Neuronal stem cell (in vitro differentiated cells): ENCODE results near the gene TLL2.

Source experiments
- DNase-seq: peaks from one replicate; pipeline ENCODE4 v3.0.0-alpha.2; 2013; ENCODE audit warnings: low spot score
- H2AFZ ChIP-seq: one replicate; pipeline ENCODE4 v1.6.1; 2013; ENCODE audit warnings: mild to moderate bottlenecking, low read length, inconsistent platforms
- H2AK5ac ChIP-seq: 2 replicates; pipeline ENCODE4 v1.6.1; 2013; ENCODE audit warnings: low read depth, mild to moderate bottlenecking, inconsistent platforms, low read length, moderate library complexity, mixed read lengths
- H2BK120ac ChIP-seq: 2 replicates; pipeline ENCODE4 v1.6.1; 2013; ENCODE audit warnings: low read depth, mild to moderate bottlenecking, inconsistent platforms, low read length, moderate library complexity, mixed read lengths
- H2BK12ac ChIP-seq: one replicate; pipeline ENCODE4 v1.6.1; 2013; ENCODE audit warnings: low read length, inconsistent platforms
- H2BK15ac ChIP-seq: 2 replicates; pipeline ENCODE4 v1.6.1; 2013; ENCODE audit warnings: mild to moderate bottlenecking, low read length, inconsistent platforms, mixed read lengths
- H2BK5ac ChIP-seq: one replicate; pipeline ENCODE4 v1.6.1; 2013; ENCODE audit warnings: inconsistent platforms, mild to moderate bottlenecking, low read length, moderate library complexity
- H3K14ac ChIP-seq: one replicate; pipeline ENCODE4 v1.6.1; 2013; ENCODE audit warnings: low read length, inconsistent platforms
- H3K18ac ChIP-seq: 2 replicates; pipeline ENCODE4 v1.6.1; 2013; ENCODE audit warnings: low read length, inconsistent platforms
- H3K23ac ChIP-seq: 2 replicates; pipeline ENCODE4 v1.6.1; 2013; ENCODE audit warnings: low read depth, mild to moderate bottlenecking, mixed read lengths, low read length, inconsistent platforms; ENCODE audit not compliant: poor library complexity
- H3K27ac ChIP-seq: replicated peaks from 3 replicates; pipeline ENCODE4 v1.5.1; 2013; ENCODE audit warnings: low read length, inconsistent platforms
- H3K27me3 ChIP-seq, 3 experiments: 2 replicates each; pipeline ENCODE4 v1.6.1; 2013; ENCODE audit warnings: low read length in 3 of 3, mild to moderate bottlenecking in 2 of 3, inconsistent platforms in 1 of 3, low read depth in 1 of 3, mixed read lengths in 1 of 3, moderate library complexity in 1 of 3; ENCODE audit not compliant: control insufficient read depth in 3 of 3, insufficient read depth in 3 of 3
- H3K36me3 ChIP-seq, 2 donors: replicated peaks in 1 of 2; 2 replicates each; pipeline ENCODE4 v1.6.1; 2013; ENCODE audit warnings: low read length in 2 of 2; ENCODE audit not compliant: control insufficient read depth in 2 of 2, insufficient read depth in 2 of 2
- H3K4ac ChIP-seq: 2 replicates; pipeline ENCODE4 v1.6.1; 2013; ENCODE audit warnings: inconsistent platforms, mild to moderate bottlenecking, low read length, moderate library complexity
- H3K4me1 ChIP-seq, 2 donors: 1 replicate in 1 of 2; 2 replicates in 1 of 2; pipeline ENCODE4 v1.6.1; 2013; ENCODE audit warnings: low read length in 2 of 2, low read depth in 1 of 2; ENCODE audit not compliant: control insufficient read depth in 2 of 2, insufficient read depth in 1 of 2
- H3K4me2 ChIP-seq: one replicate; pipeline ENCODE4 v1.6.1; 2013; ENCODE audit warnings: mild to moderate bottlenecking, low read length, inconsistent platforms; ENCODE audit not compliant: insufficient read depth, poor library complexity, severe bottlenecking
- H3K4me3 ChIP-seq, 2 donors: 2 replicates each; pipeline ENCODE4 v1.5.1; 2013; ENCODE audit warnings: low read length in 2 of 2, mild to moderate bottlenecking in 2 of 2, inconsistent platforms in 1 of 2, moderate library complexity in 1 of 2
- H3K79me1 ChIP-seq: one replicate; pipeline ENCODE4 v1.6.1; 2013; ENCODE audit warnings: low read depth, mild to moderate bottlenecking, inconsistent platforms, low read length, moderate library complexity
- H3K9ac ChIP-seq: one replicate; pipeline ENCODE4 v1.6.1; 2013; ENCODE audit warnings: mild to moderate bottlenecking, low read depth, low read length, inconsistent platforms; ENCODE audit not compliant: poor library complexity
- H3K9me3 ChIP-seq, 2 donors: replicated peaks in 1 of 2; 2 replicates each; pipeline versions ENCODE3 to v1.6.1; 2013; ENCODE audit warnings: low read length in 2 of 2, mild to moderate bottlenecking in 2 of 2, inconsistent platforms in 1 of 2, low read depth in 1 of 2, mixed read lengths in 1 of 2, moderate library complexity in 1 of 2; ENCODE audit not compliant: control insufficient read depth in 2 of 2, insufficient read depth in 1 of 2
- H4K8ac ChIP-seq: one replicate; pipeline ENCODE4 v1.6.1; 2013; ENCODE audit warnings: low read depth, mild to moderate bottlenecking, inconsistent platforms, low read length, moderate library complexity
- H4K91ac ChIP-seq: one replicate; pipeline ENCODE4 v1.6.1; 2013; ENCODE audit warnings: low read length, low read depth, mild to moderate bottlenecking, inconsistent platforms; ENCODE audit not compliant: poor library complexity
- WGBS, 2 donors: extraction: QIAGEN DNeasy Blood & Tissue Kit; methylation state at CpG; one replicate each; pipeline ENCODE4 v1.1.7; 2013; ENCODE audit warnings: missing lambda C conversion rate in 2 of 2, mixed read lengths in 1 of 2; ENCODE audit not compliant: insufficient read length in 2 of 2, insufficient replicate concordance in 1 of 2; ENCODE audit errors: extremely low coverage in 2 of 2; 5-methylcytosine and 5-hydroxymethylcytosine counted together

TLL2 gene

DNA sequence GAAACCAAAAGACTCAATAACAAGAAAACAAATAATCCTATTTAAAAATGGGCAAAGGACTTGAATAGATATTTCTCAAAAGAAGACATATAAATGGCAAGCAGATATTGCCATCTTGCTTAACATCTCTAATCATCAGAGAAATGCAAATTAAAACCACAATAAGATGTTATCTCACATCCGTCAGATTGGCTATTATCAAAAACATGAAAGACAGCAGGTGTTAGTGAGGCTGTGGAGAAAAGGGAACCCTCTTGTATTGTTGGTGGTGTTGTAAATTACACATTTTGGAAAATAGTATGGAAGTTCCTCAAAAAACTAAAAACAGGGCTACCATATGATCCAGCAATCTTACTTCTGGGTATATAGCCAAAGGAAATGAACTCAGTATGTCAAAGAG, 180.6 kb downstream of the TLL2 start:
- H3K23ac ChIP-seq = no peak overlapping the region
- no CpG with 5 or more reads among the region's 1 CpG for WGBS, 2 donors
- H2AK5ac ChIP-seq = no peak overlapping the region
- H3K27me3 ChIP-seq = peaks cover 0 to 5% (median 0%) of the 10 kb centered on the region in 3 experiments
- no peak overlapping the region for H3K18ac ChIP-seq
- H4K91ac ChIP-seq = no peak overlapping the region
- H2BK12ac ChIP-seq = no peak overlapping the region
- no peak overlapping the region for H3K27ac ChIP-seq
- no peak overlapping the region for H3K4me3 ChIP-seq
- H3K4me1 ChIP-seq = no peaks in the 10 kb centered on the region
- no peak overlapping the region for H4K8ac ChIP-seq
- no peaks in the 10 kb centered on the region for H3K36me3 ChIP-seq
- no peaks in the 10 kb centered on the region for H3K79me1 ChIP-seq
- no peak overlapping the region for H3K4me2 ChIP-seq
- DNase-seq = no peak
- H3K9me3 ChIP-seq = no peaks in the 10 kb centered on the region
- no peak overlapping the region for H2BK5ac ChIP-seq
- H3K9ac ChIP-seq = no peak overlapping the region
- no peak overlapping the region for H3K4ac ChIP-seq
- no peak overlapping the region for H2AFZ ChIP-seq
- H2BK120ac ChIP-seq = no peak overlapping the region
- no peak overlapping the region for H2BK15ac ChIP-seq
- no peak overlapping the region for H3K14ac ChIP-seq

DNA sequence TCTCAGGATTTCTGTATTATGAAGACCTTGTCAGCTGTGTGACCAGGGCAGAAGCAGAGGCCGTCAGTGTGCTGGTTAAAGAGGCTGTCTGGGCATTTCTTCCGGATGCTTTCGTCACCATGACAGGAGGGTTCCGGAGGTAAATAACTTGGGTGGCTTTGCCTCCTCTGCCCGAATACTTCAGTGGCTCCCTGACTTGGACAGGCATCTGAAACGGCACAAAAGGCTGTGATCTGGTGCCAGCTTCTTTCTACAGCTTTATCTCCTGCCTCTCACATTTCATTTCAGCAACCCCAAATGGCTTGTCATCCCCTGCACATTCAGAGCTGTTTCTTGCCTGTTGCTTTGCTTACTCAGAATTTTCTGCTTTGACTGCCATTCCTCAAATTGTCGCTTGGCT, 186.3 kb downstream of the TLL2 start:
- Histone ChIP-seq H2AFZ (no peak overlapping the region), H3K9me3 (no peaks in the 10 kb centered on the region), H3K9ac (no peak overlapping the region), H2BK15ac (no peak overlapping the region), H3K4me1 (no peaks in the 10 kb centered on the region), H3K4me3 (no peak overlapping the region), H2BK120ac (no peak overlapping the region), H3K4me2 (no peak overlapping the region), H2BK5ac (no peak overlapping the region), H3K4ac (no peak overlapping the region), H2BK12ac (no peak overlapping the region), H4K91ac (no peak overlapping the region), H2AK5ac (no peak overlapping the region), H3K18ac (no peak overlapping the region), H3K27ac (no peak overlapping the region), H3K79me1 (no peaks in the 10 kb centered on the region), H3K23ac (no peak overlapping the region), H3K14ac (no peak overlapping the region), H4K8ac (no peak overlapping the region), H3K36me3 (no peaks in the 10 kb centered on the region), H3K27me3 (no peaks in the 10 kb centered on the region)
- no peak for DNase-seq
- WGBS, 2 donors = no CpG with 5 or more reads among the region's 7 CpGs

DNA sequence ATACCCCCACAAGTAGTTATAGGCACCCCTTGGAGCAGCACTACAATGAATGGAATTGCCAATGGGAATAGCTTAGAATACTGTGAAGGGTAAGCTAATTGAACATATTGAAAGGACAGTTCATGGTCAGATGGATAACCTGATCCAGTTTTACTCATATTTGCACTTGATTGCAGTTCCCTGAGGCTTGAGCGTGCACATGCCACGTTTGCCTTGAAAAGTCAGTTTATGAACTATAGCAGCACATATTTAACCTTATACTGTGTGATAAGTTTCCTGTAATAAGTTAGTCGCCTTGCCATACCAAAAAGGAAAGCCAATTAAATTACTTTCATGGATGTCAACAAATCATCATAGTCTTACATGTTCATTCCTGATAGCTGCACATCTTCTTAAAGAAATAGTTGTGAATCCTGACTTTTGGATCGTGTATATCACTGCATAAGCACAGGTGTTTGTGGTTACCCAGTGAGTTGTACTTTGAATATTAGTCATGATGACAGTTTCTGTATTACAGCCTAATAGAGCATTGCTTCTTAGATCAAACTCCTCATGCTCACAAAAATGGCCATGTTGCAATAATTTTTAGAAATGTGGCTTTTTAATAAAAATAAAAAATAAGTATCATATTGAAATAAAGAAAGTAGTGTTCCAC, 187.9 kb downstream of the TLL2 start:
- no peak overlapping the region for H3K4ac ChIP-seq
- H2BK120ac ChIP-seq = no peak overlapping the region
- no peak overlapping the region for H3K14ac ChIP-seq
- no CpG with 5 or more reads among the region's 4 CpGs for WGBS, 2 donors
- no peak overlapping the region for H4K8ac ChIP-seq
- H3K36me3 ChIP-seq = no peaks in the 10 kb centered on the region
- no peak overlapping the region for H3K4me3 ChIP-seq
- H3K4me1 ChIP-seq = no peaks in the 10 kb centered on the region
- DNase-seq = no peak
- no peak overlapping the region for H4K91ac ChIP-seq
- H3K23ac ChIP-seq = no peak overlapping the region
- no peak overlapping the region for H2BK5ac ChIP-seq
- no peaks in the 10 kb centered on the region for H3K27me3 ChIP-seq
- no peak overlapping the region for H2AFZ ChIP-seq
- H2BK12ac ChIP-seq = no peak overlapping the region
- H3K18ac ChIP-seq = no peak overlapping the region
- no peaks in the 10 kb centered on the region for H3K79me1 ChIP-seq
- H2AK5ac ChIP-seq = no peak overlapping the region
- no peaks in the 10 kb centered on the region for H3K9me3 ChIP-seq
- H3K9ac ChIP-seq = no peak overlapping the region
- H3K4me2 ChIP-seq = no peak overlapping the region
- no peak overlapping the region for H3K27ac ChIP-seq
- H2BK15ac ChIP-seq = no peak overlapping the region

DNA sequence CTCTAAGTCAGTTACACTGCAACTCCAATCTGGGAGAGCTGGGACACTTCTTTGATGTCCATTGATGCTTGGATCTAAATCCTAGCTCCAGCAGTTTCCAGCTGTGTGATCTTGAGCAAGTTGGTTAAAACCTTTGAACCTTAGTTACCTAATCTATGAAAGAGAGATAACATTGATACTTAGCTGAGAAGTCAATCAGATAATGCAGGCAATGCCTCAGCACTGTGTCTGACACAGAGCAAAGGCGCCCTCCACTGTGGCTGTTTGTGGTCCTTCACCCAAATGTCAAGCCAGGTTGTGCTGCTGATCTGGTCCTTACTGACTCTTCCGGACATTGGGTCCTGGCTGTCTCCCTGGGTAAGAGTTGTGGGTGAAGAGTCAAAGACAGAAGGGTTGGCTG, 189.3 kb downstream of the TLL2 start:
- no peak overlapping the region for H3K23ac ChIP-seq
- no peak overlapping the region for H2BK120ac ChIP-seq
- H3K4me1 ChIP-seq = no peaks in the 10 kb centered on the region
- no peak overlapping the region for H4K8ac ChIP-seq
- no CpG with 5 or more reads among the region's 2 CpGs for WGBS, 2 donors
- H3K4me2 ChIP-seq = no peak overlapping the region
- H3K9me3 ChIP-seq = no peaks in the 10 kb centered on the region
- H3K79me1 ChIP-seq = no peaks in the 10 kb centered on the region
- no peak overlapping the region for H2AFZ ChIP-seq
- no peak overlapping the region for H2BK12ac ChIP-seq
- no peak overlapping the region for H3K4me3 ChIP-seq
- H3K9ac ChIP-seq = no peak overlapping the region
- DNase-seq = no peak
- H3K27me3 ChIP-seq = no peaks in the 10 kb centered on the region
- H3K36me3 ChIP-seq = no peaks in the 10 kb centered on the region
- H2BK15ac ChIP-seq = no peak overlapping the region
- no peak overlapping the region for H3K14ac ChIP-seq
- no peak overlapping the region for H2AK5ac ChIP-seq
- H3K27ac ChIP-seq = no peak overlapping the region
- H3K4ac ChIP-seq = no peak overlapping the region
- no peak overlapping the region for H3K18ac ChIP-seq
- H4K91ac ChIP-seq = no peak overlapping the region
- H2BK5ac ChIP-seq = no peak overlapping the region
